GM18498 (cell line): ENCODE results near the gene IPO13.

ENCODE experiments used
- ATAC-seq: cut with Tn5 transposase; IDR thresholded peaks from one replicate; pipeline ENCODE4 v1.9.1; 2021; ENCODE audit warnings: mild to moderate bottlenecking, moderate library complexity; ENCODE audit not compliant: unreplicated experiment

IPO13 gene

GRCh38 chr1:43985984-43986595 lies 39.3 kb downstream of the IPO13 start:
- ATAC-seq = no peak

- no peak for ATAC-seq
Measured at GRCh38 chr1:43986712-43987111, 40.0 kb downstream of the IPO13 start.

GRCh38 chr1:43987159-43987902 lies 40.6 kb downstream of the IPO13 start:
- ATAC-seq = no peak

- no peak for ATAC-seq
Measured at GRCh38 chr1:43990271-43991199, 43.8 kb downstream of the IPO13 start.

- ATAC-seq = peak; percentile 10
Measured at GRCh38 chr1:43991200-43991475, 44.4 kb downstream of the IPO13 start.

- ATAC-seq = peak; percentile 77
Measured at GRCh38 chr1:43991476-43992231, 44.9 kb downstream of the IPO13 start, which contains the start of gene CCDC24. Gene CCDC24 (plus strand): TSS chr1:43991599. CDS start chr1:43991879, 280 bp downstream.

GRCh38 chr1:43992232-43992995 lies 45.7 kb downstream of the IPO13 start:
- no peak for ATAC-seq

- ATAC-seq = no peak
Measured at GRCh38 chr1:43993206-43993914, 46.6 kb downstream of the IPO13 start.

GRCh38 chr1:43994071-43994470 lies 47.3 kb downstream of the IPO13 start:
- ATAC-seq = no peak

GRCh38 chr1:43994794-43995790 lies 48.3 kb downstream of the IPO13 start:
- no peak for ATAC-seq

GRCh38 chr1:43995984-43996732 lies 49.4 kb downstream of the IPO13 start:
- ATAC-seq = no peak

GRCh38 chr1:43996733-43997115 lies 50.0 kb downstream of the IPO13 start:
- no peak for ATAC-seq

GRCh38 chr1:43997295-43997999 lies 50.7 kb downstream of the IPO13 start:
- ATAC-seq = no peak

GRCh38 chr1:43998000-43998378 lies 51.2 kb downstream of the IPO13 start:
- no peak for ATAC-seq

GRCh38 chr1:43999455-43999854 lies 52.7 kb downstream of the IPO13 start:
- ATAC-seq = no peak

GRCh38 chr1:44000122-44000665 lies 53.4 kb downstream of the IPO13 start:
- ATAC-seq = no peak

GRCh38 chr1:44002165-44002564 lies 55.4 kb downstream of the IPO13 start:
- ATAC-seq = no peak
